H9 (cell line): ENCODE results near the gene HNRNPA3. TPM values are rescaled to one million over a fixed set of nuclear protein-coding genes. Genes with fewer than 3 reads are reported as not detected.

ENCODE experiments used
- DNase-seq: peaks from one replicate; pipeline ENCODE4 v3.0.0-alpha.2; 2017
- H2AFZ ChIP-seq: one replicate; pipeline ENCODE4 v1.6.1; 2013; ENCODE audit warnings: mild to moderate bottlenecking, low read length, control low read depth, moderate library complexity
- H2AK5ac ChIP-seq: 2 replicates; pipeline ENCODE4 v1.6.1; 2013; ENCODE audit warnings: low read length, control low read depth, mixed read lengths; ENCODE audit not compliant: insufficient read length
- H2BK120ac ChIP-seq: one replicate; pipeline ENCODE4 v1.6.1; 2013; ENCODE audit warnings: low read depth, mild to moderate bottlenecking, low read length, control low read depth, inconsistent platforms; ENCODE audit not compliant: poor library complexity, severe bottlenecking
- H2BK12ac ChIP-seq: 2 replicates; pipeline ENCODE4 v1.6.1; 2013; ENCODE audit warnings: low read length, control low read depth, mixed read lengths, low read depth; ENCODE audit not compliant: insufficient read length
- H2BK15ac ChIP-seq: 2 replicates; pipeline ENCODE4 v1.6.1; 2013; ENCODE audit warnings: low read depth, low read length, control low read depth
- H2BK20ac ChIP-seq: one replicate; pipeline ENCODE4 v1.6.1; 2013; ENCODE audit warnings: low read depth, mild to moderate bottlenecking, low read length, control low read depth, inconsistent platforms; ENCODE audit not compliant: poor library complexity, severe bottlenecking
- H2BK5ac ChIP-seq: 2 replicates; pipeline ENCODE4 v1.6.1; 2013; ENCODE audit warnings: low read length, control low read depth, mixed read lengths; ENCODE audit not compliant: insufficient read length
- H3K14ac ChIP-seq: 2 replicates; pipeline ENCODE4 v1.6.1; 2013; ENCODE audit warnings: low read length, control low read depth; ENCODE audit not compliant: insufficient read depth
- H3K18ac ChIP-seq: 2 replicates; pipeline ENCODE4 v1.6.1; 2013; ENCODE audit warnings: low read depth, mild to moderate bottlenecking, mixed read lengths, low read length, control low read depth; ENCODE audit not compliant: insufficient read length
- H3K23ac ChIP-seq: 2 replicates; pipeline ENCODE4 v1.6.1; 2013; ENCODE audit warnings: low read length, control low read depth, mixed read lengths, low read depth; ENCODE audit not compliant: insufficient read length
- H3K23me2 ChIP-seq: 2 replicates; pipeline ENCODE4 v1.6.1; 2013; ENCODE audit warnings: low read depth, mild to moderate bottlenecking, mixed read lengths, low read length, control low read depth; ENCODE audit not compliant: insufficient read length, poor library complexity, severe bottlenecking
- H3K27ac ChIP-seq: 2 replicates; pipeline ENCODE4 v1.5.1; 2013; ENCODE audit warnings: low read length, control low read depth, mixed read lengths, low read depth; ENCODE audit not compliant: insufficient read length
- H3K27me3 ChIP-seq: 2 replicates; pipeline ENCODE4 v1.6.1; 2013; ENCODE audit warnings: low read length, control low read depth, inconsistent platforms; ENCODE audit not compliant: insufficient read depth
- H3K4ac ChIP-seq: 2 replicates; pipeline ENCODE4 v1.6.1; 2013; ENCODE audit warnings: low read depth, mild to moderate bottlenecking, control low read depth, inconsistent platforms, low read length, moderate library complexity
- H3K4me1 ChIP-seq: 2 replicates; pipeline ENCODE4 v1.6.1; 2013; ENCODE audit warnings: low read length, control low read depth, inconsistent platforms; ENCODE audit not compliant: insufficient read depth
- H3K4me2 ChIP-seq: 2 replicates; pipeline ENCODE4 v1.6.1; 2013; ENCODE audit warnings: low read length, control low read depth, mixed read lengths; ENCODE audit not compliant: insufficient read length, insufficient read depth
- H3K56ac ChIP-seq: 2 replicates; pipeline ENCODE4 v1.6.1; 2013; ENCODE audit warnings: low read depth, mild to moderate bottlenecking, mixed read lengths, low read length, control low read depth; ENCODE audit not compliant: insufficient read length
- H3K79me1 ChIP-seq: 2 replicates; pipeline ENCODE4 v1.6.1; 2013; ENCODE audit warnings: low read depth, mild to moderate bottlenecking, moderate library complexity, low read length, control low read depth, inconsistent platforms; ENCODE audit not compliant: insufficient read depth, poor library complexity, severe bottlenecking
- H3K79me2 ChIP-seq: 2 replicates; pipeline ENCODE4 v1.6.1; 2013; ENCODE audit warnings: low read length, control low read depth, inconsistent platforms; ENCODE audit not compliant: insufficient read depth
- H3K9ac ChIP-seq: 2 replicates; pipeline ENCODE4 v1.6.1; 2013; ENCODE audit warnings: low read length, control low read depth, mixed read lengths; ENCODE audit not compliant: insufficient read length; ENCODE audit errors: extremely low read depth
- H3K9me3 ChIP-seq: one replicate; pipeline ENCODE4 v1.6.1; 2013; ENCODE audit warnings: low read depth, low read length, inconsistent platforms; ENCODE audit not compliant: control insufficient read depth
- H3T11ph ChIP-seq: one replicate; pipeline ENCODE4 v1.6.1; 2013; ENCODE audit warnings: mild to moderate bottlenecking, low read length, control low read depth, inconsistent platforms
- H4K20me1 ChIP-seq: one replicate; pipeline ENCODE4 v1.6.1; 2013; ENCODE audit not compliant: control insufficient read depth, insufficient read length, insufficient read depth
- H4K5ac ChIP-seq: 2 replicates; pipeline ENCODE4 v1.6.1; 2013; ENCODE audit warnings: low read depth, mild to moderate bottlenecking, mixed read lengths, low read length, control low read depth; ENCODE audit not compliant: insufficient read length
- H4K8ac ChIP-seq: replicated peaks from 2 replicates; pipeline ENCODE4 v1.6.1; 2013; ENCODE audit warnings: low read length, control low read depth, mixed read lengths, low read depth; ENCODE audit not compliant: insufficient read length
- H4K91ac ChIP-seq: 2 replicates; pipeline ENCODE4 v1.6.1; 2013; ENCODE audit warnings: low read depth, mild to moderate bottlenecking, moderate library complexity, mixed read lengths, low read length, control low read depth; ENCODE audit not compliant: insufficient read length
- H3K27ac Mint-ChIP-seq, 3 experiments: 2 replicates in 2 of 3; 3 replicates in 1 of 3; pipeline ENCODE4 v1.8.0; 2020 to 2021; ENCODE audit warnings: mixed read lengths in 3 of 3, mild to moderate bottlenecking in 1 of 3, moderate library complexity in 1 of 3
- H3K27me3 Mint-ChIP-seq: 2 replicates; pipeline ENCODE4 v1.8.0; 2021; ENCODE audit warnings: low read depth, mild to moderate bottlenecking, moderate library complexity, mixed read lengths
- H3K36me3 Mint-ChIP-seq, 3 experiments: 2 replicates in 2 of 3; 3 replicates in 1 of 3; pipeline ENCODE4 v1.8.0; 2020 to 2021; ENCODE audit warnings: low read depth in 3 of 3, mixed read lengths in 3 of 3; ENCODE audit not compliant: insufficient read depth in 1 of 3
- H3K4me1 Mint-ChIP-seq, 2 experiments: 2 replicates each; pipeline ENCODE4 v1.8.0; 2020; ENCODE audit warnings: mixed read lengths in 2 of 2
- H3K4me3 Mint-ChIP-seq, 2 experiments: 2 replicates in 1 of 2; 3 replicates in 1 of 2; pipeline ENCODE4 v1.8.0; 2020 to 2021; ENCODE audit warnings: mild to moderate bottlenecking in 2 of 2, mixed read lengths in 2 of 2, moderate library complexity in 1 of 2
- H3K9me3 Mint-ChIP-seq, 2 experiments: 2 replicates in 1 of 2; 3 replicates in 1 of 2; pipeline ENCODE4 v1.8.0; 2020; ENCODE audit warnings: mild to moderate bottlenecking in 2 of 2, mixed read lengths in 2 of 2, moderate library complexity in 1 of 2
- CTCF ChIP-seq: fragments of 200-600 bp; sonication (generic); conservative IDR thresholded peaks from 3 replicates; pipeline ENCODE4 v1.8.0; 2021; ENCODE audit warnings: antibody characterized with exemption, mild to moderate bottlenecking
- WGBS: extraction: QIAGEN DNeasy Blood & Tissue Kit; methylation state at CpG from one replicate; pipeline ENCODE4 v1.1.7; 2013; ENCODE audit warnings: missing lambda C conversion rate, low lambda C conversion rate, mixed read lengths; ENCODE audit not compliant: insufficient read length; ENCODE audit errors: extremely low coverage; 5-methylcytosine and 5-hydroxymethylcytosine counted together
- total RNA-seq: library from RNA; stranded (reverse); gene quantifications from 2 replicates; pipeline ENCODE4 v1.2.1, GENCODE V29; 2021

HNRNPA3 gene
- total RNA-seq, 1 experiment from 2014 or later = 405 TPM

- Histone ChIP-seq H2BK12ac (no peak overlapping the region), H3K18ac (no peak overlapping the region), H2BK5ac (no peak overlapping the region), H3K23me2 (no peaks in the 10 kb centered on the region), H2AK5ac (no peak overlapping the region), H4K8ac (no peak overlapping the region), H3K56ac (no peak overlapping the region), H3K4ac (no peak overlapping the region), H3K9me3 (no peaks in the 10 kb centered on the region), H3K4me1 (peaks cover 3% of the 10 kb centered on the region; the same call in 1 of the 2 replicates), H3K27me3 (no peaks in the 10 kb centered on the region), H3K14ac (no peak overlapping the region), H4K20me1 (no peaks in the 10 kb centered on the region), H3K27ac (no peak overlapping the region), H3T11ph (no peak overlapping the region), H4K91ac (no peak overlapping the region), H2BK15ac (no peak overlapping the region), H4K5ac (no peak overlapping the region), H3K9ac (no peak overlapping the region), H3K4me2 (no peak overlapping the region), H2BK120ac (no peak overlapping the region), H3K79me1 (no peaks in the 10 kb centered on the region), H3K79me2 (no peaks in the 10 kb centered on the region), H2BK20ac (no peak overlapping the region), H2AFZ (no peak overlapping the region), H3K23ac (no peak overlapping the region)
- Mint-ChIP-seq H3K36me3 (no peaks in the 10 kb centered on the region), H3K4me3 (no peak overlapping the region), H3K27me3 (no peaks in the 10 kb centered on the region), H3K4me1 (peaks cover 31% of the 10 kb centered on the region in 2 experiments), H3K9me3 (no peaks in the 10 kb centered on the region), H3K27ac (no peak overlapping the region)
- no CpG with 5 or more reads among the region's 8 CpGs for WGBS
- TF ChIP-seq CTCF = no peak
- DNase-seq = no peak
Observed at GRCh38 chr2:177268187-177268871, 55.7 kb downstream of the HNRNPA3 start.
